Progenitor cell of endocrine pancreas (in vitro differentiated cells): Measurements from ENCODE around the gene RFX3. TPM values are rescaled to one million over a fixed set of nuclear protein-coding genes. Genes with fewer than 3 reads are reported as not detected.

Source experiments
- DNase-seq: peaks from one replicate; pipeline ENCODE4 v3.0.0; 2021; ENCODE audit warnings: low spot score; ENCODE audit not compliant: unreplicated experiment
- H3K27ac Mint-ChIP-seq: 2 replicates; pipeline ENCODE4 v1.8.0; 2021; ENCODE audit warnings: mild to moderate bottlenecking, moderate library complexity, mixed read lengths
- H3K27me3 Mint-ChIP-seq: 2 replicates; pipeline ENCODE4 v1.8.0; 2021; ENCODE audit warnings: mixed read lengths
- H3K36me3 Mint-ChIP-seq: 2 replicates; pipeline ENCODE4 v1.8.0; 2022; ENCODE audit warnings: mixed read lengths; ENCODE audit not compliant: insufficient read depth
- H3K4me1 Mint-ChIP-seq: 2 replicates; pipeline ENCODE4 v1.8.0; 2021; ENCODE audit warnings: low read depth, mixed read lengths
- H3K4me3 Mint-ChIP-seq: 2 replicates; pipeline ENCODE4 v1.8.0; 2021; ENCODE audit warnings: low read depth, mild to moderate bottlenecking, moderate library complexity, mixed read lengths
- H3K9me3 Mint-ChIP-seq: 2 replicates; pipeline ENCODE4 v1.8.0; 2021; ENCODE audit warnings: low read depth, mixed read lengths
- CTCF ChIP-seq: fragments of 200-600 bp; sonication (generic); IDR thresholded peaks from one replicate; pipeline ENCODE4 v1.5.0; 2021; ENCODE audit warnings: antibody characterized with exemption, mild to moderate bottlenecking; ENCODE audit not compliant: unreplicated experiment
- total RNA-seq: library from RNA; stranded (reverse); gene quantifications from 2 replicates; pipeline ENCODE4 v1.2.1, GENCODE V29; 2021

RFX3 gene
- total RNA-seq, 1 donor from 2014 or later, result 53.9 TPM

GRCh38 chr9:3285365-3286161, 240.2 kb downstream of the RFX3 start:
- Mint-ChIP-seq H3K36me3 (peaks cover 11% of the 10 kb centered on the region), H3K27ac (no peak overlapping the region), H3K4me3 (no peak overlapping the region), H3K27me3 (no peaks in the 10 kb centered on the region), H3K4me1 (no peaks in the 10 kb centered on the region), H3K9me3 (no peaks in the 10 kb centered on the region)
- no peak for TF ChIP-seq CTCF
- DNase-seq, result no peak

GRCh38 chr9:3282365-3282764, 243.4 kb downstream of the RFX3 start:
- no peaks in the 10 kb centered on the region for H3K9me3 Mint-ChIP-seq
- H3K4me1 Mint-ChIP-seq, result no peaks in the 10 kb centered on the region
- no peak overlapping the region for H3K4me3 Mint-ChIP-seq
- no peak overlapping the region for H3K27ac Mint-ChIP-seq
- H3K27me3 Mint-ChIP-seq, result no peaks in the 10 kb centered on the region
- no peak for DNase-seq
- TF ChIP-seq CTCF, result no peak
- H3K36me3 Mint-ChIP-seq, result peaks cover 4% of the 10 kb centered on the region

- Mint-ChIP-seq H3K27ac (no peak overlapping the region), H3K9me3 (no peaks in the 10 kb centered on the region), H3K4me3 (no peak overlapping the region), H3K36me3 (peaks cover 4% of the 10 kb centered on the region), H3K27me3 (no peaks in the 10 kb centered on the region), H3K4me1 (no peaks in the 10 kb centered on the region)
- DNase-seq, result no peak
- no peak for TF ChIP-seq CTCF
Measured at GRCh38 chr9:3281399-3281798, 244.4 kb downstream of the RFX3 start.

GRCh38 chr9:3277200-3277599, 248.6 kb downstream of the RFX3 start:
- no peak for DNase-seq
- H3K4me1 Mint-ChIP-seq, result no peaks in the 10 kb centered on the region
- TF ChIP-seq CTCF, result no peak
- peaks cover 9% of the 10 kb centered on the region for H3K36me3 Mint-ChIP-seq
- no peaks in the 10 kb centered on the region for H3K9me3 Mint-ChIP-seq
- H3K27me3 Mint-ChIP-seq, result no peaks in the 10 kb centered on the region
- H3K4me3 Mint-ChIP-seq, result no peak overlapping the region
- no peak overlapping the region for H3K27ac Mint-ChIP-seq

- no peak for DNase-seq
Measured at GRCh38 chr9:3271581-3271980, 254.2 kb downstream of the RFX3 start.

More at GRCh38 chr9:3271581-3271980, 254.2 kb downstream of the RFX3 start:
- H3K4me3 Mint-ChIP-seq, result no peak overlapping the region
- no peak for TF ChIP-seq CTCF
- H3K9me3 Mint-ChIP-seq, result no peaks in the 10 kb centered on the region
- peaks cover 12% of the 10 kb centered on the region for H3K36me3 Mint-ChIP-seq
- no peaks in the 10 kb centered on the region for H3K4me1 Mint-ChIP-seq
- H3K27ac Mint-ChIP-seq, result no peak overlapping the region
- no peaks in the 10 kb centered on the region for H3K27me3 Mint-ChIP-seq
